ENCODE measurements around the gene CKB.

GRCh38 chr14:103523575-103523954, 935 bp upstream of the CKB start:
- TF ChIP-seq CTCF (IDR thresholded peaks at IDR 0.05): no peak
- no peak for TF ChIP-seq EZH2 (IDR thresholded peaks at IDR 0.05; ENCODE audit: borderline replicate concordance, insufficient read depth, low read depth, low read length, poor library complexity, severe bottlenecking)
